HG03520 (cell line): ENCODE results near the gene TSPAN6.
A peak's percentile ranks its signal among the peaks of the same experiment; 100 is the strongest.

ENCODE experiments used
- ATAC-seq: cut with Tn5 transposase; IDR thresholded peaks from one replicate; pipeline ENCODE4 v1.9.1; 2021; ENCODE audit warnings: mild to moderate bottlenecking, moderate library complexity; ENCODE audit not compliant: unreplicated experiment

The TSPAN6 gene

GRCh38 chrX:100648458-100649417, 12.1 kb upstream of the TSPAN6 start:
- no peak for ATAC-seq

GRCh38 chrX:100647739-100648138, 11.1 kb upstream of the TSPAN6 start:
- ATAC-seq = no peak

DNA sequence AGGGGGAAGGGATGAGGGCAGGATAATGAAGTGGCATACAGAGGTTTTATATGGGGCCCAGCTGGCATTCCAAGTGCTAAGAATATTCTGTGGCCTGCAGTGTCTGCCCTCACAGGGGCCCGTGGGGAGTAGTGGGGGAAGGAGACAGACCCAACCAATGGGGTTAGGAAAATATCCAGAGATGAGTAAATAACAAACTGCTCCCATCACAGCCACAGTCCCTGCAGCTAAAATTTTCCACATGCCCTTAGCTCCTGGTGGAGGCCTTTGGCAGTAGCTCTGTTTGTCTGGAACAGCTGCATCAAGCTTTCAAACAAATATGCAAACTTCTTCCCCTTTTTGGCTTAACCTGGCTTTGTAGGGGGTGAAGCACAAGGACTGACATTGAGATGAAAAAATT, 10.5 kb upstream of the TSPAN6 start:
- ATAC-seq = no peak

DNA sequence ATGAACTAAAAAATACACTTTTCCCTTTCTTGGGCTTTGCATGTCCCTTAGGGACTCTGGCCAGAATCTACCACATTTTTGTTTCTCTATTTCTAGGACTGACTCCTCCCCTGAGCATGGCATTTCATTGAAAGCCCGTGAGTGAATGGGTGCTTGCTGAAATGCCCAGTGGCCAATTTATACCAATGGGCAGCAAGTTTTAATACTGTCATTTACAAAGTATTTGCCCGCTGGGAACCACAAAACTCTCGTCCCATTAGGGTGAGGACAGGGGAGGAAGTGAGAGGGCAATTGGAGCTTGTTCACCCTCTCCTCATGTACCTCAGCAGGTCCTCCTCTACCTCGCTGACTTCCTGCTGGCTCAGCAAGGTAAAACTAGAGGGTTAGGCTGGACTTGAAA, 8.5 kb upstream of the TSPAN6 start:
- no peak for ATAC-seq

GRCh38 chrX:100643956-100644860, 7.6 kb upstream of the TSPAN6 start, which contains the start of gene SRPX2:
TSS of gene SRPX2 (plus strand) at chrX:100644199. CDS start at chrX:100646323, 2,124 bp downstream.
- peak; percentile 63 for ATAC-seq

DNA sequence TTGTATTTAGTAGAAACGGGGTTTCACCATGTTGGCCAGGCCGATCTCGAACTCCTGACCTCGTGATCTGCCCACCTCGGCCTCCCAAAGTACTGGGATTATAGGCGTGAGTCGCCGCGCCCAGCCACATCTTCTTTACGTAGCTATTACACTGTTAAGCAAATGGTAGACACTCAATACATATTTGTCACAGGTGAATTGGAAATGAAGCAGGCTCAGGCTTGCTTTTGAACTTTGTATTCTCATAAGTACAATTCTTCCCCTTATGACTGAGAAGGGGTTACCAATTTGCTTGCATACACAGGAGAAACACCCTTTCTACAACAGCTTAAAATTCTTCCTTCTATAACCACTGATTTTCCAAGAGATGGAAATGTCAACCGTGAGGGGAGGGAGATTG, 6.6 kb upstream of the TSPAN6 start:
- ATAC-seq = no peak

DNA sequence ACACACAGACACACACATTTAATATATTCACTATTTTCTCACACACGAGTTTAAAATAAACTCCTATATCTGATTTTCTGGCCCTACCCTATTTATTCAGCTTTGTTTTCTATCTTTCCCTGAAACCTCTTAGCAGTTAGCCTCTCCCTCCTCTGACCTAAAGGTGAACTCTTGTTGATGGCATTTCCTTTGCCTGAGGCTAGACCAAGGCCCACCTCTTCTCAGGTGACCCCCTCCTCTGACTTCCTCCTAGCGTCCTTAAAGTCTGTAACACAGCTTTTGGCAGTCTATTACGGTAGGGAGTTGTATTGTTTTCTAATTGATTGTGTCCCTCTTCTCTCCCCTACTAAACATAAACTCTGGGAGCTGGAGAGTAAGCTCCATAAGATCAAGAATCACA, 5.7 kb upstream of the TSPAN6 start:
- no peak for ATAC-seq

GRCh38 chrX:100635989-100636320, 651 bp downstream of the TSPAN6 start:
- no peak for ATAC-seq

DNA sequence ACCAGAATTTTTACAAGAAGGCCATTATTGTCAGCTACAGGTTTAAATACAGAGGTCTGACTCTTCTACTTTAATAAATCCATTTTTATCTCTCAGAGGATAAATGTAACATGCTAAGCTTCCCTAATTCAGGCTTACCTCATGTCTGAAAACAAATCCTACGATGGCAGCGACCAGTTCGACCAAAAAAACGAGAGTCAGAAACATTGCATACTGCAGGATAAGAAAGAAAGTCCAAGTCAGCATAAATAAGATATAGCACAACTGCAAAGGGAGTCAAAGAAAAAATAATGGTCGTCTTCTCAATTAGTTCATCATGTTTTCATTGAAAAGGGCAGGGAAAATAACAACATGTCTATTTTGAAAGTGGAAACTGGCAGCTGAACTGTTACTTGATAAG, 1.6 kb downstream of the TSPAN6 start:
- no peak for ATAC-seq

GRCh38 chrX:100625985-100626491, 10.6 kb downstream of the TSPAN6 start:
- ATAC-seq = peak; percentile 91

DNA sequence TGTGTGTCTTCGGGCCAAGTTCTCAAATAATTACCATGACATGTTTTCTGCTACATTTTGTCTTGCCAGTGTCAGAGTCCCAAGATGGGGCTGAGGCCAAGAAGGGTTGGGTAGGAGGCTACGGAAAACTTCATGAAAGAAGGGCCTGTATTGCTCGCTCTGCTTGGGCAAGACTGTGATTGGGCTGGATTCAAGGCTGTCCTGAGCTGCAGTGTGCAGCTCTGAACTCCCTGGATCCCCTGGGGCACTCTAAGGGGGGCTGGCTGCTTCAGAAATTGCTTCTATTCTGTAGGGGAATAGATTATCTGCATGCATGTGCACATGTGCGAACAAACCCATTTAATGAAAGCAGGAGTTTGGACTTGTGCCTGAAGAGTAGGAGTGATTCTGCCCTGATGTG, 13.6 kb downstream of the TSPAN6 start:
- no peak for ATAC-seq

- ATAC-seq = peak; percentile 100
Measured at GRCh38 chrX:100615005-100615404, 21.6 kb downstream of the TSPAN6 start.

DNA sequence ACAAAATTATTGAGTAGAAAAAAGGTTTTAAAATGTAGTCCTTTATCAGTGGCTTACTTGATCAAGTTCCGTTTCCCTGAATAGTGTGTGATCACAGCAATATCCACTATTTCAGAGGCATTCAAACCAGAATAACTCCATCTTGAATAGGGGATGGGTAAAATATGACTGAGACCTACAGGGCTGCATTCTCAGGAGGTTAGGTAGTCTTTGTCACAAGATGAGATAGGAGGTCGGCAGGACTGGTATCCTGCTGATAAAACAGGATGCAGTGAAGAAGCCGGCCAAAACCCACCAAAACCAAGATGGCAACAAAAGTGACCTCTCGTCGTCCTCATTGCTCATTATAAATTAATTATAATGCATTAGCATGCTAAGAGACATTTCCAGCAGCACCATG, 24.7 kb downstream of the TSPAN6 start:
- no peak for ATAC-seq

DNA sequence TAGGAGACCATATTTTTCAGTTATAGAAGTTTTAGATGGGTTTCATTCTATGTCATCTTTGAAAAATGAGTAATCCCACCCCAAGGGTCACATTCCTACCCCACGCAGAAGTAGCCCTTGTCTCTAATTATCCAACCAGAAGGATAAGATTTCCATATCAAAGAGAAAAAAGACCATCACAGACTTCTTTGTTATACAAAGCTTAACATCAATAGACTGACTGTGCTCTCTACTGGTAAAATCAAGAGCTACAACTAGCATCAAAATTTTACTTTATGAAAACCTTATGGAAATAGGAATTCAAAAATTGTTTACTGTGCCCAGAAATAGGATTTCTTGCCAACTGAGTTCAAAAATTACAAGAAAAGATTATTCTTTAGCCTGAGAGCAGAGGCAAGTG, 27.0 kb downstream of the TSPAN6 start:
- ATAC-seq = no peak

- no peak for ATAC-seq
Measured at GRCh38 chrX:100606753-100607152, 29.9 kb downstream of the TSPAN6 start.

DNA sequence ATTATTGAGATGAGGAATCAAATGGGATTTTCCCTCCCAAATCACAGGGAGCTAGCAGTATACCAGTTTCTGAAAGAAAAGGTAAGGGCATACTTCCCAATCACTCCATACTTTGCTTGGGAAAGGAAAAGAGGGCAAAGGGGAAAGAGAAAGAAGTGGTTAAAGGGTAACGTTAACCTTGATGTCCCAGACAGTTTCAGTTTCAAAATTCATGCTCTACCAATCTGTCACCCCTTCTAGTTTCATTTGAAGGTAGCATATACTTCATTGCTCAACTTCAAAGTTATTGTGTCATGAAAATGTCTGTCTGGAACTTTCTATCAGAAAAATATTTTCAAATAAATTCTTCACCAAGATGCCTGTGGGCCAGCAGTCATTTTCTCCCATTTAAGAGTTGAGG, 35.8 kb downstream of the TSPAN6 start:
- ATAC-seq = no peak

DNA sequence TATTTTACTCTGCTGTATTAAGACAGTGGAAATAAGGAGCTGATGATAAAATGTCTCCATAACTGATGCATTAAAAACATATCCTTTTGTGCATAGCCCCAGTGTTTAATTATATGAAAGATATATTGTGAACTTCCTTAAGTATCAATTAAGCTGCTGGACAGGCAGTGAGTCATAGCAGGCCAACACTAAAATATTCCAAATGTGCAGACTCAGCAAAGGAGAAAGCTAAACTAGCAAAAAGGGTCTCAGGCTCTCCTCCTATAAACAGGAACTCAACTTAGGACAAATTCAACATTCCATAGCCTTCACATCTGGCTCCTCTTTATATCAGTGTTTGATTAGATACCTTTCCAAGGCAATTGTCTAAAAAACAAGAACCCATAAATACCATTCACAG, 36.3 kb downstream of the TSPAN6 start:
- ATAC-seq = no peak

GRCh38 chrX:100599456-100599855, 37.1 kb downstream of the TSPAN6 start:
- no peak for ATAC-seq

DNA sequence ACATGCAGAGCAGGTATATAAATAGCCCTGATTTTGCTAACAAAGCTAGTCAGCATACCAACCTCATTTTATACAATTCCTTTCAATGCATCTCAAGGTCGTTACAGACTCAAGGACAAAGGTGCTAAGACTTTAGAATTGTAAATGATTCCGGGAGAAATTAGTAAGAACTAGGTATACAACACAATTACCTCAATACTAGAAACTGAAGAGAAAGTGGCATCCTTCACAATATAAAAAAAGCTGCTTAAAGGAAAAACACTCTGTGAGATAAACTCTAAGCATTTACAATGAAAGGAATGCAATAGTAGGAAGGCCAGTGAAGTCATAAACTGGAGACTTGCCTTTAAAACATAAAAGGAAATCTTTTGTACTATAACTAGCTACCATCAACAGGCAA, 40.0 kb downstream of the TSPAN6 start:
- ATAC-seq = no peak

DNA sequence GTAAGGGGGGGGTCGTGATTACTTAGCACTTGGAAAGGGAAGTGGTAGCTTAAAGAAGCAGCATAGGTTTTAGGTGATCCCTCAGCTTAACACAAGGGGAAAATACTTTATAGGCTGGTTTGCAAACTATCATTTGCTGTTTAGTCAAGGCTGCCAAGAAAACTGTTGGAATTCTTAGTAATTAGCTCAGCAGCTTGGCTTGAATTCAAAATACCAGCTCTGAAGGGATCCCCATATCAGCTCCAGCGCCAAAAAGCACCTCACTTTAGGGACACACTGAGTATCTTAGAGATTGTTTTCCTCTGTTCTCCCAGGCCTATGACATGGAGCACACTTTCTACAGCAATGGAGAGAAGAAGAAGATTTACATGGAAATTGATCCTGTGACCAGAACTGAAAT, 43.0 kb downstream of the TSPAN6 start:
- ATAC-seq = no peak

DNA sequence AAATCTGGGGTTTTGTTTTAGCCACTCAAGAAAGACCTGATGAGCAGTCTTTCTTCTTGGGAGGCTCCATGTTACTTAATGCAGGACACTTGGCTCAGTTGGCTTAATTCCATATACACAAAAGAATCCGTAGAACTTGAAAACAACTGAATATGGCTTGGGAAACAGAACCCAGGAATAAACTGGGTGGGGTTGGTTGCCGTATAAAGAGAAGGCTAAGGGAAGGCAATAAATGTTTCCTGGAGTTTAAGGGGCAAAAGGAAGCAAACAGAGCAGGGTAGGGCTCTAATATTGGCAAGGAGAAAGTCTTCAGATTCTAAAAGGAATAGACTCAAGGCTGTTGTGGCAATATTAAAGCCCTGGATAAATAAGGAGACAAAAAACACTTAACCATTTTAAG, 43.5 kb downstream of the TSPAN6 start:
- no peak for ATAC-seq
